HepG2 (cell line): Measurements from ENCODE around the gene ANP32A. TPM values are rescaled to one million over a fixed set of nuclear protein-coding genes. Genes with fewer than 3 reads are reported as not detected.
A peak's percentile ranks its signal among the peaks of the same experiment; 100 is the strongest.

Experiments
- ATAC-seq: fragments of 200-7000 bp; cut with Tn5 transposase; 3 replicates; pipeline ENCODE4 v1.9.1; 2020; ENCODE audit warnings: mild to moderate bottlenecking, moderate library complexity
- BruUV-seq: library from RNA; stranded (reverse); fragments of 400-500 nt; replicated peaks from 2 replicates; lab custom pipeline; 2021; lab: Mats Ljungman, UMichigan
- CTCF ChIA-PET: fragments of 300-600 bp; formaldehyde crosslinking; extraction: SDS; loops from one replicate; lab custom pipeline; 2021; ENCODE audit warnings: low total read pairs, inconsistent platforms, low intra/inter-chr PET ratio; lab: Yijun Ruan, JAX
- POLR2A ChIA-PET: fragments of 350-600 bp; sonication (Branson Sonifier 250); formaldehyde crosslinking; loops from one replicate; lab custom pipeline; 2020; ENCODE audit warnings: antibody characterized with exemption, inconsistent platforms; lab: Yijun Ruan, JAX
- DNase-seq: peaks from one replicate; pipeline ENCODE4 v3.0.0-alpha.2; 2015; ENCODE audit warnings: low spot score
- FAIRE-seq: peaks from 3 replicates; lab custom pipeline; 2011; peaks lifted over from hg19 to GRCh38; lab: Jason Lieb, UNC
- H2AFZ ChIP-seq: one replicate; pipeline ENCODE4 v1.6.1; 2011; ENCODE audit warnings: low read length, inconsistent platforms
- H3K27ac ChIP-seq: fragments of 300-600 bp; 3 replicates; pipeline ENCODE4 v1.8.0; 2011; ENCODE audit warnings: mixed run types, mild to moderate bottlenecking, mixed read lengths, low read length, inconsistent platforms; ENCODE audit not compliant: insufficient read depth; ENCODE audit errors: extremely low read length
- H3K27me3 ChIP-seq, 2 experiments: fragments of 200-600 bp in 1 of 2; 2 replicates in 1 of 2; 3 replicates in 1 of 2; pipeline versions ENCODE4 v1.6.0 to v1.8.0; 2011; ENCODE audit warnings: low read length in 2 of 2, mild to moderate bottlenecking in 2 of 2, moderate library complexity in 2 of 2, inconsistent platforms in 1 of 2; ENCODE audit not compliant: insufficient read depth in 2 of 2, control insufficient read depth in 1 of 2
- H3K36me3 ChIP-seq, 2 experiments: fragments of 200-600 bp in 1 of 2; replicated peaks in 1 of 2; 2 replicates in 1 of 2; 3 replicates in 1 of 2; pipeline versions ENCODE4 v1.5.1 to v1.8.0; 2011; ENCODE audit warnings: low read length in 2 of 2, inconsistent platforms in 1 of 2; ENCODE audit not compliant: insufficient read depth in 2 of 2, control insufficient read depth in 1 of 2
- H3K4me1 ChIP-seq: 2 replicates; pipeline ENCODE4 v1.5.1; 2012; ENCODE audit warnings: low read length, inconsistent platforms; ENCODE audit not compliant: insufficient read depth
- H3K4me2 ChIP-seq: 2 replicates; pipeline ENCODE4 v1.6.0; 2011; ENCODE audit warnings: low read depth, low read length, inconsistent platforms
- H3K4me3 ChIP-seq, 3 experiments: fragments of 200-600 bp in 1 of 3; sonication (generic), shearing (Covaris generic) in 1 of 3; replicated peaks in 1 of 3; 2 replicates each; pipeline ENCODE4 v1.5.1; 2011 to 2016; ENCODE audit warnings: low read length in 3 of 3, inconsistent platforms in 2 of 3, low read depth in 2 of 3, mild to moderate bottlenecking in 2 of 3, control low read depth in 1 of 3, mixed read lengths in 1 of 3; ENCODE audit not compliant: insufficient read depth in 1 of 3
- H3K79me2 ChIP-seq: one replicate; pipeline ENCODE4 v1.6.1; 2011; ENCODE audit warnings: low read length, inconsistent platforms; ENCODE audit not compliant: insufficient read depth
- H3K9ac ChIP-seq: 2 replicates; pipeline ENCODE4 v1.6.0; 2011; ENCODE audit warnings: mild to moderate bottlenecking, low read depth, low read length, inconsistent platforms; ENCODE audit not compliant: insufficient read depth
- H3K9me3 ChIP-seq: 2 replicates; pipeline ENCODE4 v1.5.1; 2012; ENCODE audit warnings: mild to moderate bottlenecking, low read length
- H4K20me1 ChIP-seq: 2 replicates; pipeline ENCODE4 v1.6.0; 2011; ENCODE audit warnings: inconsistent platforms, mild to moderate bottlenecking, low read length, moderate library complexity; ENCODE audit not compliant: insufficient read depth
- BCL6 ChIP-seq: IDR thresholded peaks from 2 replicates; pipeline ENCODE4 v1.6.1; 2016; ENCODE audit warnings: missing genetic modification reagents, missing compliant biosample characterization
- FOXA3 ChIP-seq: IDR thresholded peaks from 2 replicates; pipeline ENCODE4 v1.6.1; 2016; ENCODE audit warnings: missing genetic modification reagents, missing compliant biosample characterization
- GATAD2A ChIP-seq: IDR thresholded peaks from 2 replicates; pipeline ENCODE4 v1.6.1; 2016
- HCFC1 ChIP-seq: fragments of 150-350 bp; IDR thresholded peaks from 2 replicates; pipeline ENCODE4 v1.6.1; 2014; ENCODE audit warnings: low read depth, low read length
- KAT8 ChIP-seq: IDR thresholded peaks from 2 replicates; pipeline ENCODE4 v1.6.1; 2016; ENCODE audit warnings: missing genetic modification reagents, missing compliant biosample characterization
- KDM1A ChIP-seq: IDR thresholded peaks from 2 replicates; pipeline ENCODE4 v1.6.1; 2016; ENCODE audit warnings: missing compliant biosample characterization
- RNF2 ChIP-seq: fragments of 450-650 bp; conservative IDR thresholded peaks from 2 replicates; pipeline ENCODE4 v1.6.1; 2016; ENCODE audit warnings: low read depth
- SIX4 ChIP-seq: sonication (generic); formaldehyde crosslinking; IDR thresholded peaks from 2 replicates; pipeline ENCODE4 v1.4.0; 2020; ENCODE audit warnings: missing genetic modification reagents
- SMAD1 ChIP-seq: sonication (generic); formaldehyde crosslinking; IDR thresholded peaks from 2 replicates; pipeline ENCODE4 v1.4.0; 2020; ENCODE audit warnings: missing genetic modification reagents, low read depth, mild to moderate bottlenecking, borderline replicate concordance
- SOX5 ChIP-seq: IDR thresholded peaks from 2 replicates; pipeline ENCODE4 v1.6.1; 2016; ENCODE audit warnings: borderline replicate concordance
- SP1 ChIP-seq, 2 experiments: fragments of 450-650 bp in 1 of 2; sonication (generic) in 1 of 2; formaldehyde crosslinking in 1 of 2; IDR thresholded peaks; 2 replicates each; pipeline versions ENCODE4 v1.4.0 to v1.6.1; 2016 to 2020; ENCODE audit warnings: missing genetic modification reagents in 1 of 2
- TCF7 ChIP-seq: sonication (generic); IDR thresholded peaks from 2 replicates; pipeline ENCODE4 v1.6.1; 2016; ENCODE audit warnings: antibody characterized with exemption, low read depth
- ZFP62 ChIP-seq: sonication (generic); formaldehyde crosslinking; IDR thresholded peaks from 2 replicates; pipeline ENCODE4 v1.4.0; 2020; ENCODE audit warnings: missing genetic modification reagents
- ZNF160 ChIP-seq: sonication (generic); formaldehyde crosslinking; IDR thresholded peaks from 2 replicates; pipeline ENCODE4 v1.8.0; 2022; ENCODE audit warnings: mild to moderate bottlenecking, inconsistent platforms, missing genetic modification reagents
- ZNF17 ChIP-seq: sonication (generic); formaldehyde crosslinking; IDR thresholded peaks from 2 replicates; pipeline ENCODE4 v1.5.0; 2020; ENCODE audit warnings: mild to moderate bottlenecking, missing genetic modification reagents
- WGBS: methylation state at CpG from one replicate; pipeline ENCODE4 v1.1.6; 2017; ENCODE audit warnings: low lambda C conversion rate; 5-methylcytosine and 5-hydroxymethylcytosine counted together
- in situ Hi-C: cut with HindIII; loops from 2 replicates; pipeline ENCODE4 v1.10.0; 2017; ENCODE audit warnings: low pct_unique_long_range_greater_than_20kb; ENCODE audit not compliant: extremely low pct_ligation_motif_present
- intact Hi-C: fragments of 100-400 bp; cut with micrococcal nuclease; formaldehyde crosslinking; loops from one replicate; pipeline ENCODE4 v1.10.0; 2022; ENCODE audit not compliant: unreplicated experiment
- polyA plus RNA-seq, 8 experiments: library from polyadenylated mRNA; depleted of rRNA in 3 of 8; stranded (reverse) in 7 of 8; unstranded in 1 of 8; fragments of >200 nt; fragmentation: Illumina TruSeq in 4 of 8; extraction: Trizol in 4 of 8; gene quantifications; 2 replicates each; pipeline versions ENCODE4 v1.2.1 to v1.2.3, GENCODE V29; 2011 to 2016; ENCODE audit warnings: low read depth in 4 of 8, missing spikeins in 1 of 8, mixed read lengths in 1 of 8; ENCODE audit not compliant: insufficient read depth in 1 of 8
- total RNA-seq, 5 experiments: library from RNA; depleted of rRNA; stranded (reverse); fragments of >200 nt; fragmentation: Illumina TruSeq; extraction: Trizol; gene quantifications; 2 replicates each; pipeline ENCODE4 v1.2.3, GENCODE V29; 2016; ENCODE audit warnings: low read depth in 1 of 5
- TF ChIP-seq, protein P1 (sequence below): sonication (generic); formaldehyde crosslinking; IDR thresholded peaks from 2 replicates; pipeline ENCODE4 v1.5.0; 2020; ENCODE audit warnings: missing genetic modification reagents, mild to moderate bottlenecking, borderline replicate concordance
- TF ChIP-seq, protein P2 (sequence below): sonication (generic); formaldehyde crosslinking; IDR thresholded peaks from 2 replicates; pipeline ENCODE4 v1.4.0; 2020; ENCODE audit warnings: missing genetic modification reagents
- TF ChIP-seq, protein P3 (sequence below): sonication (generic); formaldehyde crosslinking; IDR thresholded peaks from 2 replicates; pipeline ENCODE4 v1.5.0; 2020; ENCODE audit warnings: missing genetic modification reagents
- TF ChIP-seq, protein P4 (sequence below): sonication (generic); formaldehyde crosslinking; conservative IDR thresholded peaks from 2 replicates; pipeline ENCODE4 v1.4.0; 2020; ENCODE audit warnings: mild to moderate bottlenecking, missing genetic modification reagents, moderate library complexity

The ANP32A gene
- total and polyA plus RNA-seq, 2 of the 13 experiments (the other 11 are each of a cell fraction or from before 2014, with no cell fraction given): 60.6 to 206 TPM

DNA sequence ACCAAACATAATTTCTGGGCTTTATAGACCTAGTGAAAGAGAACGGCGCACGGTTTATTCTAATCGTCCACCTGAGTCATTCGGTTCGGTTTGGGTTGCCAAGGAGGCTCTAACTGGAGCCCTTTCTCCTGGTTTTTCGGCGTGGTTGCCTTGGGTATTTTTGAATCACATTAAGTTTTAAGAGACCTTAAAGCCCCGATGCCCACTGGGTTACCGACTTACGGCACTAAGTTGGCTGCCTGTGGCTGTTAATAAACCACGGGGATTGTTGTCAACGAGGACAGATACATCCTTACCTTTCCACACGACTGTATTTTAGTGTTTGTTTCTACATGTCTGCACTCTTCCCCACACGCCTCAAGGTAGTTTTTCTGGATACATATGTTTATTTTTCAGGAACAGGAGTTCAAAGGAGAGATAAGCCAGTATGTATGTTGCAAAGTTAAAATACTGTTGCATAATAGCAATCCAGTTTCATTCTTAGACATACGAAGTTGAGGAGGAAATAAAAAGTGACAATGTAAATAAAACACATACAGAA, 1.2 kb upstream of the ANP32A start:
- peaks cover 47% of the 10 kb centered on the region for H3K79me2 ChIP-seq
- no peaks in the 10 kb centered on the region for H3K9me3 ChIP-seq
- WGBS: under 1% methylated on average over 15 of the region's 16 CpGs
- peaks cover 12% of the 10 kb centered on the region for H3K4me1 ChIP-seq
- ChIA-PET POLR2A (interaction anchor here (1.3 kb wide), 1 partner anchor 11 kb away, joined by 3 read pairs; no protein-coding TSS in a partner anchor), CTCF (no interaction called here)
- in situ Hi-C loops (loop anchor here (25.0 kb wide), 1 partner anchor 640 kb away; the partner anchor contains the start of gene RPLP1), intact Hi-C loops (loop anchor here (5.0 kb wide), 1 partner anchor 55 kb away; no protein-coding TSS in a partner anchor)
- TSS peak; percentile 59 for BruUV-seq
- peak overlapping the region; percentile 90 for H3K4me2 ChIP-seq
- no peak overlapping the region for H2AFZ ChIP-seq
- H3K27me3 ChIP-seq: no peaks in the 10 kb centered on the region; a peak in 1 of 5 replicates
- ATAC-seq (no peak), DNase-seq (peak; percentile 69), FAIRE-seq (peak; percentile 55)
- peak overlapping the region; percentile 80 for H3K9ac ChIP-seq
- H3K4me3 ChIP-seq: peak overlapping the region; percentile 83 to 100 (median 84)
- no peaks in the 10 kb centered on the region for H3K36me3 ChIP-seq
- H4K20me1 ChIP-seq: peaks cover 11% of the 10 kb centered on the region
- peak overlapping the region; percentile 97 for H3K27ac ChIP-seq
- TF ChIP-seq SP1 (IDR thresholded peaks at IDR 0.05) (no peak), SP1 (CRISPR knock-in tag; IDR thresholded peaks at IDR 0.05) (no peak), ZFP62 (CRISPR knock-in tag) (no peak), SMAD1 (no peak), SOX5 (CRISPR knock-in tag) (peak; percentile 54; the same call in 1 of the 2 replicates), RNF2 (no peak), SIX4 (CRISPR knock-in tag) (0 out of 2 replicates have a peak, but pooled peaks have one; percentile 16), TCF7 (0 out of 2 replicates have a peak, but pooled peaks have one; percentile 39), ZNF17 (CRISPR knock-in tag) (no peak), GATAD2A (CRISPR knock-in tag) (peak; percentile 79), KDM1A (CRISPR knock-in tag) (no peak), ZNF160 (CRISPR knock-in tag) (no peak), KAT8 (CRISPR knock-in tag) (peak; percentile 21; the same call in 1 of the 2 replicates), BCL6 (CRISPR knock-in tag) (peak; percentile 86), FOXA3 (CRISPR knock-in tag) (peak; percentile 63; the same call in 1 of the 2 replicates), HCFC1 (no peak)
- TF ChIP-seq, protein P1, sequence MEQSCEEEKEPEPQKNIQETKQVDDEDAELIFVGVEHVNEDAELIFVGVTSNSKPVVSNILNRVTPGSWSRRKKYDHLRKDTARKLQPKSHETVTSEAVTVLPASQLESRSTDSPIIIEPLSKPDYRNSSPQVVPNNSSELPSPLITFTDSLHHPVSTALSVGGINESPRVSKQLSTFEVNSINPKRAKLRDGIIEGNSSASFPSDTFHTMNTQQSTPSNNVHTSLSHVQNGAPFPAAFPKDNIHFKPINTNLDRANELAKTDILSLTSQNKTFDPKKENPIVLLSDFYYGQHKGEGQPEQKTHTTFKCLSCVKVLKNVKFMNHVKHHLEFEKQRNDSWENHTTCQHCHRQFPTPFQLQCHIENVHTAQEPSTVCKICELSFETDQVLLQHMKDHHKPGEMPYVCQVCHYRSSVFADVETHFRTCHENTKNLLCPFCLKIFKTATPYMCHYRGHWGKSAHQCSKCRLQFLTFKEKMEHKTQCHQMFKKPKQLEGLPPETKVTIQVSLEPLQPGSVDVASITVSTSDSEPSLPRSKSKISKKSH (CRISPR knock-in tag): no peak
- TF ChIP-seq, protein P2, sequence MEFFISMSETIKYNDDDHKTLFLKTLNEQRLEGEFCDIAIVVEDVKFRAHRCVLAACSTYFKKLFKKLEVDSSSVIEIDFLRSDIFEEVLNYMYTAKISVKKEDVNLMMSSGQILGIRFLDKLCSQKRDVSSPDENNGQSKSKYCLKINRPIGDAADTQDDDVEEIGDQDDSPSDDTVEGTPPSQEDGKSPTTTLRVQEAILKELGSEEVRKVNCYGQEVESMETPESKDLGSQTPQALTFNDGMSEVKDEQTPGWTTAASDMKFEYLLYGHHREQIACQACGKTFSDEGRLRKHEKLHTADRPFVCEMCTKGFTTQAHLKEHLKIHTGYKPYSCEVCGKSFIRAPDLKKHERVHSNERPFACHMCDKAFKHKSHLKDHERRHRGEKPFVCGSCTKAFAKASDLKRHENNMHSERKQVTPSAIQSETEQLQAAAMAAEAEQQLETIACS (CRISPR knock-in tag): no peak
- TF ChIP-seq, protein P3, sequence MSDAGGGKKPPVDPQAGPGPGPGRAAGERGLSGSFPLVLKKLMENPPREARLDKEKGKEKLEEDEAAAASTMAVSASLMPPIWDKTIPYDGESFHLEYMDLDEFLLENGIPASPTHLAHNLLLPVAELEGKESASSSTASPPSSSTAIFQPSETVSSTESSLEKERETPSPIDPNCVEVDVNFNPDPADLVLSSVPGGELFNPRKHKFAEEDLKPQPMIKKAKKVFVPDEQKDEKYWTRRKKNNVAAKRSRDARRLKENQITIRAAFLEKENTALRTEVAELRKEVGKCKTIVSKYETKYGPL (CRISPR knock-in tag): peak; percentile 83; the same call in 1 of the 2 replicates
- TF ChIP-seq, protein P4, sequence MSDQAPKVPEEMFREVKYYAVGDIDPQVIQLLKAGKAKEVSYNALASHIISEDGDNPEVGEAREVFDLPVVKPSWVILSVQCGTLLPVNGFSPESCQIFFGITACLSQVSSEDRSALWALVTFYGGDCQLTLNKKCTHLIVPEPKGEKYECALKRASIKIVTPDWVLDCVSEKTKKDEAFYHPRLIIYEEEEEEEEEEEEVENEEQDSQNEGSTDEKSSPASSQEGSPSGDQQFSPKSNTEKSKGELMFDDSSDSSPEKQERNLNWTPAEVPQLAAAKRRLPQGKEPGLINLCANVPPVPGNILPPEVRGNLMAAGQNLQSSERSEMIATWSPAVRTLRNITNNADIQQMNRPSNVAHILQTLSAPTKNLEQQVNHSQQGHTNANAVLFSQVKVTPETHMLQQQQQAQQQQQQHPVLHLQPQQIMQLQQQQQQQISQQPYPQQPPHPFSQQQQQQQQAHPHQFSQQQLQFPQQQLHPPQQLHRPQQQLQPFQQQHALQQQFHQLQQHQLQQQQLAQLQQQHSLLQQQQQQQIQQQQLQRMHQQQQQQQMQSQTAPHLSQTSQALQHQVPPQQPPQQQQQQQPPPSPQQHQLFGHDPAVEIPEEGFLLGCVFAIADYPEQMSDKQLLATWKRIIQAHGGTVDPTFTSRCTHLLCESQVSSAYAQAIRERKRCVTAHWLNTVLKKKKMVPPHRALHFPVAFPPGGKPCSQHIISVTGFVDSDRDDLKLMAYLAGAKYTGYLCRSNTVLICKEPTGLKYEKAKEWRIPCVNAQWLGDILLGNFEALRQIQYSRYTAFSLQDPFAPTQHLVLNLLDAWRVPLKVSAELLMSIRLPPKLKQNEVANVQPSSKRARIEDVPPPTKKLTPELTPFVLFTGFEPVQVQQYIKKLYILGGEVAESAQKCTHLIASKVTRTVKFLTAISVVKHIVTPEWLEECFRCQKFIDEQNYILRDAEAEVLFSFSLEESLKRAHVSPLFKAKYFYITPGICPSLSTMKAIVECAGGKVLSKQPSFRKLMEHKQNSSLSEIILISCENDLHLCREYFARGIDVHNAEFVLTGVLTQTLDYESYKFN (CRISPR knock-in tag): 0 out of 2 replicates have a peak, but pooled peaks have one; percentile 39
